NCI-H146 (cell line): ENCODE measurements around the gene TBC1D14.

Experiments used
- DNase-seq: peaks from one replicate; lab custom pipeline; 2025; lab: John Stamatoyannopoulos, UW

TBC1D14 gene

GRCh38 chr4:7001271-7001670, 91.6 kb downstream of the TBC1D14 start:
- no peak for DNase-seq

- DNase-seq: no peak
These were observed 92.7 kb downstream of the TBC1D14 start for GRCh38 chr4:7002336-7002735.

- DNase-seq: no peak
These were observed 93.7 kb downstream of the TBC1D14 start for GRCh38 chr4:7003176-7003878.

GRCh38 chr4:7003879-7004240, 94.2 kb downstream of the TBC1D14 start:
- no peak for DNase-seq

GRCh38 chr4:7004331-7004730, 94.7 kb downstream of the TBC1D14 start:
- no peak for DNase-seq

GRCh38 chr4:7005571-7005970, 95.9 kb downstream of the TBC1D14 start:
- DNase-seq: no peak

- no peak for DNase-seq
These were observed 96.8 kb downstream of the TBC1D14 start for GRCh38 chr4:7006411-7006810.

- no peak for DNase-seq
These were observed 97.7 kb downstream of the TBC1D14 start for GRCh38 chr4:7007142-7007907.

- no peak for DNase-seq
These were observed 98.3 kb downstream of the TBC1D14 start for GRCh38 chr4:7007944-7008343.

- no peak for DNase-seq
These were observed 99.9 kb downstream of the TBC1D14 start for GRCh38 chr4:7009564-7009963.

GRCh38 chr4:7013175-7013574, 103.5 kb downstream of the TBC1D14 start:
- DNase-seq: no peak

- DNase-seq: no peak
These were observed 105.2 kb downstream of the TBC1D14 start for GRCh38 chr4:7014815-7015214.

- no peak for DNase-seq
These were observed 105.9 kb downstream of the TBC1D14 start for GRCh38 chr4:7015383-7016035.

GRCh38 chr4:7016086-7016485, 106.5 kb downstream of the TBC1D14 start:
- DNase-seq: no peak

- DNase-seq: no peak
These were observed 106.9 kb downstream of the TBC1D14 start for GRCh38 chr4:7016512-7016911.

GRCh38 chr4:7017446-7018048, 107.9 kb downstream of the TBC1D14 start:
- DNase-seq: no peak

- no peak for DNase-seq
These were observed 108.7 kb downstream of the TBC1D14 start for GRCh38 chr4:7018281-7018680.

GRCh38 chr4:7019367-7019766, 109.7 kb downstream of the TBC1D14 start:
- no peak for DNase-seq

GRCh38 chr4:7020290-7020689, 110.7 kb downstream of the TBC1D14 start:
- no peak for DNase-seq

- no peak for DNase-seq
These were observed 111.2 kb downstream of the TBC1D14 start for GRCh38 chr4:7020856-7021255.

- no peak for DNase-seq
These were observed 111.7 kb downstream of the TBC1D14 start for GRCh38 chr4:7021355-7021754.

- no peak for DNase-seq
These were observed 112.5 kb downstream of the TBC1D14 start for GRCh38 chr4:7021930-7022664.
